Measurements from ENCODE around the gene MIEF2.

DNA sequence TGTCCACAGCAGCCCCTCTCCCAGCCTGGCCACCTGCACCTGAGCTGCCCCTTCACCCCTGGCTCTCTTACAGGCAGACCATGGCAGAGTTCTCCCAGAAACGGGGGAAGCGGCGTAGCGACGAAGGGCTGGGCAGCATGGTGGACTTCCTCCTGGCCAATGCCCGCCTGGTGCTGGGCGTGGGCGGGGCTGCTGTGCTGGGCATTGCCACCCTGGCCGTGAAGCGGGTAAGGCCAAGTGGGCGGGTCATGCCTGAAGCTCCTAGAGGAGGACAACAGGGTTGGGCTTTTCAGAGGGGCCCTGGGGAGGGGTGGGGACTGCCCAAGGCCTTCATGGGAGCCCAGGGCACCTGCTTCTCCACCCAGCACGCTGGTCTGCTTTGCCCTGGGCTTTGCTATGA is 2.2 kb downstream of the MIEF2 start:
- TF ChIP-seq, protein P1, sequence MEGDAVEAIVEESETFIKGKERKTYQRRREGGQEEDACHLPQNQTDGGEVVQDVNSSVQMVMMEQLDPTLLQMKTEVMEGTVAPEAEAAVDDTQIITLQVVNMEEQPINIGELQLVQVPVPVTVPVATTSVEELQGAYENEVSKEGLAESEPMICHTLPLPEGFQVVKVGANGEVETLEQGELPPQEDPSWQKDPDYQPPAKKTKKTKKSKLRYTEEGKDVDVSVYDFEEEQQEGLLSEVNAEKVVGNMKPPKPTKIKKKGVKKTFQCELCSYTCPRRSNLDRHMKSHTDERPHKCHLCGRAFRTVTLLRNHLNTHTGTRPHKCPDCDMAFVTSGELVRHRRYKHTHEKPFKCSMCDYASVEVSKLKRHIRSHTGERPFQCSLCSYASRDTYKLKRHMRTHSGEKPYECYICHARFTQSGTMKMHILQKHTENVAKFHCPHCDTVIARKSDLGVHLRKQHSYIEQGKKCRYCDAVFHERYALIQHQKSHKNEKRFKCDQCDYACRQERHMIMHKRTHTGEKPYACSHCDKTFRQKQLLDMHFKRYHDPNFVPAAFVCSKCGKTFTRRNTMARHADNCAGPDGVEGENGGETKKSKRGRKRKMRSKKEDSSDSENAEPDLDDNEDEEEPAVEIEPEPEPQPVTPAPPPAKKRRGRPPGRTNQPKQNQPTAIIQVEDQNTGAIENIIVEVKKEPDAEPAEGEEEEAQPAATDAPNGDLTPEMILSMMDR (IDR thresholded peaks at IDR 0.05): no peak
- no peak for TF ChIP-seq POLR2A (IDR thresholded peaks at IDR 0.05)
